Activated CD8-positive, alpha-beta T cell treated with anti-CD3 and anti-CD28 coated beads, Interleukin-2, amount 10 ng/mL, durations not matched to agents 7 days and 5 days (primary cell): ENCODE measurements around the gene ATP6V1G1. TPM values are rescaled to one million over a fixed set of nuclear protein-coding genes. Genes with fewer than 3 reads are reported as not detected.

Experiments used
- ATAC-seq: fragments of 150-1000 bp; cut with Tn5 transposase; one replicate; pipeline ENCODE4 v1.10.0; 2021; ENCODE audit warnings: moderate library complexity
- CTCF ChIA-PET: fragments of 350-600 bp; sonication (Branson Sonifier 250); formaldehyde crosslinking; loops from one replicate; lab custom pipeline; 2021; ENCODE audit warnings: antibody characterized with exemption; lab: Charles Lee
- POLR2A ChIA-PET: fragments of 350-600 bp; sonication (Branson Sonifier 250); formaldehyde crosslinking; loops from one replicate; lab custom pipeline; 2021; ENCODE audit warnings: antibody characterized with exemption; lab: Charles Lee
- DNase-seq: peaks from one replicate; pipeline ENCODE4 v3.0.0-alpha.2; 2020
- H3K27ac Mint-ChIP-seq: one replicate; pipeline ENCODE4 v1.8.0; 2021; ENCODE audit warnings: mild to moderate bottlenecking, mixed read lengths
- H3K27me3 Mint-ChIP-seq: one replicate; pipeline ENCODE4 v1.8.0; 2021; ENCODE audit warnings: low read depth, mixed read lengths
- H3K36me3 Mint-ChIP-seq: one replicate; pipeline ENCODE4 v1.8.0; 2021; ENCODE audit warnings: low read depth, mixed read lengths
- H3K4me1 Mint-ChIP-seq: one replicate; pipeline ENCODE4 v1.8.0; 2021; ENCODE audit warnings: low read depth, mixed read lengths
- H3K4me3 Mint-ChIP-seq: one replicate; pipeline ENCODE4 v1.8.0; 2021; ENCODE audit warnings: mild to moderate bottlenecking, mixed read lengths
- H3K9me3 Mint-ChIP-seq: one replicate; pipeline ENCODE4 v1.8.0; 2022; ENCODE audit warnings: mixed read lengths; ENCODE audit not compliant: insufficient read depth
- total RNA-seq, 2 experiments: library from RNA; stranded (reverse); gene quantifications; one replicate each; pipeline ENCODE4 v1.2.3, GENCODE V29; 2021

The ATP6V1G1 gene
- total RNA-seq, 2 experiments from 2014 or later, result 79.2 to 82.0 TPM

DNA sequence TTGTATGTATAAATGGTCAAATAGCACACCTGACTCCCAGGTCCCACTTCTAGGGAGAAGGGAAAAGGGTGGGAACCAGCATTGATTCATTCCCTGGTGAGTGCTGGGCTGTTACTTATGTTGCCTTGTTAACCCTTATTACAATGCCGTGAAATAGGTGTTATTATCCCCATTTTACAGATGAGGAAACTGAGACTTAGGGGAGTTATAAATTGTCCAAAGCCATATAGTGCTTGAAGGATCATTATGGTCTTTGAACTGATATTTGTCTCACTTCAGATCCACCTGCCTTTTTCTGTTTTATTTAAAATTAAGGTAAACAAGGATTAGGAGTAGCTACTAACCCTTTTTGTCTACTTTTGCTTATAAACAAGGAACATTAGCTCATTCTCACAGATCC lies 40.0 kb downstream of the ATP6V1G1 start:
- Mint-ChIP-seq H3K4me1 (no peaks in the 10 kb centered on the region), H3K4me3 (no peak overlapping the region), H3K27me3 (no peaks in the 10 kb centered on the region), H3K27ac (no peak overlapping the region), H3K36me3 (peaks cover 53% of the 10 kb centered on the region), H3K9me3 (no peaks in the 10 kb centered on the region)
- POLR2A ChIA-PET, result no interaction called here
- ATAC-seq (no peak), DNase-seq (no peak)
- CTCF ChIA-PET, result interaction anchor here (0.7 to 3.3 kb wide), 2 partner anchors 26 to 222 kb away, joined by 3 to 15 read pairs; no protein-coding TSS in a partner anchor

DNA sequence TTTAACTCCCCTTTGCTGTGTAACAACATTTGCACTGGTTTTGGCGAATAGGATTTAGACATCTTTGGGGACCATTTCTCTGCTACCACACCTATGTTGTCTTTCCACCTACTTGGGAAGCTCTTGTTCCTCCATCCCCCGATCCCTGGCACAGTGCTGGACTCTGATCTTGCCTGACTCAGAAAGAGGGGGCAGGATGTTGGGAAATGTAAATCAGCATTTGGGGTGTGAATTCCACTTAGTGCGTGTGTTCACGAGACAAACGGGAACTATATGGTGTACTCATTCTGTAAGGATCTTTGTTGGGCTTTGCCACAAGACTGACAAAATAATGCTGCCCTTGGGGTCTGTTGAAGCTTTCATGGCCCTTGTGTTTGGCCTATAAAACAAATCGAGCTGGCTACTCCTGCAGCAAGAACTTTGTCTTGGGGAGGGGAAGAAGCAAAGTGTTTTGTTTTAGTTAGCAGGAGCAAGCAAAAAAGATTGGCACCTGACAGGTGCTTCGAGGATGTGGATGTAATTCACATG lies 42.1 kb downstream of the ATP6V1G1 start:
- POLR2A ChIA-PET, result no interaction called here
- Mint-ChIP-seq H3K9me3 (no peaks in the 10 kb centered on the region), H3K27ac (peak overlapping the region; percentile 43), H3K4me1 (no peaks in the 10 kb centered on the region), H3K27me3 (no peaks in the 10 kb centered on the region), H3K36me3 (peaks cover 55% of the 10 kb centered on the region), H3K4me3 (no peak overlapping the region)
- no peak for ATAC-seq
- no peak for DNase-seq
- CTCF ChIA-PET, result interaction anchor here (0.6 to 3.3 kb wide), 4 partner anchors 24 to 224 kb away, joined by 3 to 15 read pairs (median 4); no protein-coding TSS in a partner anchor

DNA sequence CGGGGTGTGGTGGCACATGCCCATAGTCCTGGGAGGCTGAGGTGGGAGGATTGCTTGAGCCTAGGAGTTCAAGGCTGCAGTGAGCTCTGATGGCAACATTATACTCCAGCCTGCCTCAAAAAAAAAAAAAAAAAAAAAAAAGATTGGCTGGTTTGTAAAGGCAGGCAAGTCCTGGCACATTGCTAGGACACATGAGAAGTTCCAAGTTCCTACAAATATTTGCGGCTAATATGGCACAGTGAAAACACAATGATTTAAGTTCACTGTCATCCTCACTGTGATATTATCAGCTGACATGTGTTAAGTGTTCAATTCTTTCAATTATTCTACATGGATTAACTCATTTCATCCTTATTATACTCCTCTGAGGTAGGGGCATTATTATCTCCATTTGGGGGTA lies 43.6 kb downstream of the ATP6V1G1 start:
- DNase-seq (no peak), ATAC-seq (no peak)
- no peaks in the 10 kb centered on the region for H3K27me3 Mint-ChIP-seq
- no peak overlapping the region for H3K4me3 Mint-ChIP-seq
- POLR2A ChIA-PET, result no interaction called here
- no peak overlapping the region for H3K27ac Mint-ChIP-seq
- H3K4me1 Mint-ChIP-seq, result no peaks in the 10 kb centered on the region
- CTCF ChIA-PET, result no interaction called here
- H3K9me3 Mint-ChIP-seq, result no peaks in the 10 kb centered on the region
- peaks cover 57% of the 10 kb centered on the region for H3K36me3 Mint-ChIP-seq

DNA sequence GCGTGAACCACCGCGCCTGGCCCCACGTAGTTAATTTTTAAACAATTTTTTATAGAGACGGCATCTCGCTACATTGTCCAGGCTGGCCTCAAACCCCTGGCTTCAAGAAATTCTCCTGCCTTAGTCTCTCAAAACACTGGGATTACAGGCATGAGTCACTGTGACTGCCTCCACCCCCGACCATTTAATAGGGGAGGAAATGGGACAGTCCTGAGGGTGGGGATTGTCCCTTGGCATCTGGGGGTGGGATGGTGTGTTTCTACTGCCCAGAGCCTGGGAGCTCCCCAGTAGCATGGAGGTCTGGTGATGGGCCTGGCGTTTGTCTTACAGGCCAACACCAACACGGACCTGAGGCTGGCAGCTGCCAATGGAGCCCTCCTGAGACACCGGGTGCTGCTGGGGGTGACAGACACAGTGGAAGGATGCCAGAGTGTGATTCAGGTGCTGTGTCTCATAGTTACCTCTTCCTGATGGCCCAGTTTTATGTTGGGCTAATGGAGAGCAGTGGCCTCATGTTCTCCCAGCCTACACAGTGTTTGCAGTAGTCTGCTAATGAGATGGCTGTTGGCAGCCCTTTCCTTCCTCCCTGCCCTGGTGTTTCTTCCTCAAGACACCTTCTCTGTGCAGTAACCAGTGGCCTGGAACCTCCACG lies 46.0 kb downstream of the ATP6V1G1 start:
- no peaks in the 10 kb centered on the region for H3K27me3 Mint-ChIP-seq
- ATAC-seq, result no peak
- ChIA-PET CTCF (no interaction called here), POLR2A (interaction anchor here (0.7 kb wide), 1 partner anchor 10 kb away, joined by 3 read pairs; no protein-coding TSS in a partner anchor)
- H3K36me3 Mint-ChIP-seq, result peaks cover 54% of the 10 kb centered on the region
- no peaks in the 10 kb centered on the region for H3K9me3 Mint-ChIP-seq
- H3K27ac Mint-ChIP-seq, result no peak overlapping the region
- H3K4me1 Mint-ChIP-seq, result no peaks in the 10 kb centered on the region
- no peak overlapping the region for H3K4me3 Mint-ChIP-seq
- no peak for DNase-seq

DNA sequence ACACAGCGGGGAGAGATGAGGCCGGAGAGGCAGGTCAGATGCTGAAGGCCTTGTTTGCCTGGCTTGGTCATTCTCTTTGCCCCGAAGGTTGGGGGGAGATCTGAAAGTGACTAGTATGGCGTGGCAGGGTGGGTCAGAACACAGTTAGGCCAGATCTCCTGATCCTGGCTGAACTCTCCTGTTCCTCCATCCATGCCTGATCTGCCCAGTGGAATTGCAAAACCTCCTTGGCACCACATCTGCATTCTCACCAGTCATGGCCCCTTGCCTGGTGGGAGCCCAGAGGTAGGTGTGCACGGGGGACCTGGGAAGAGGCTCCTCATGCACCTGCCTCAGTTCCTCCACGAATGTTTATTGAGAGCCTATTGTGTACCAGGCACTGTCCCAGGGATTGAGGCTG lies 46.8 kb downstream of the ATP6V1G1 start:
- Mint-ChIP-seq H3K4me3 (no peak overlapping the region), H3K9me3 (no peaks in the 10 kb centered on the region), H3K27me3 (no peaks in the 10 kb centered on the region), H3K27ac (no peak overlapping the region), H3K36me3 (peaks cover 55% of the 10 kb centered on the region), H3K4me1 (no peaks in the 10 kb centered on the region)
- POLR2A ChIA-PET, result no interaction called here
- CTCF ChIA-PET, result no interaction called here
- no peak for DNase-seq
- no peak for ATAC-seq

DNA sequence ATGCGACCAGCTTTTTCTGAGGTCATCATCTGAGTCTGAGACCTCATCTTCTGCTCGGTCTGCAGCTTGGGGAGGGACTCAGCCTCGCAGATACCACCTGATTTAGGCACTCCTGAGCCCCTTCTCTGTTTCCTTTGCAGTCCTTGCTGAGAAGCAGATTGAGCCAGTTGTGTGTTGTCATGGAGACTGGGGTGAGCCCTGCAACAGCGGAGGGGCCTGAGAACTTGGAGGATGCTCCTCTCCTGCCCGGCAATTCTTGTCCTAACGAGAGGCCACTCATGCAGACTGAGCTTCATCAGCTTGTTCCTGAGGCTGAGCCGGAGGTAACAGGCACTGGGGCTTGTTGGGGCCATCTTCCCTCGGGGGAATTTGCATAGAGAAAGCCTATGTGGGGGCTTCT lies 50.8 kb downstream of the ATP6V1G1 start:
- H3K36me3 Mint-ChIP-seq, result peaks cover 59% of the 10 kb centered on the region

DNA sequence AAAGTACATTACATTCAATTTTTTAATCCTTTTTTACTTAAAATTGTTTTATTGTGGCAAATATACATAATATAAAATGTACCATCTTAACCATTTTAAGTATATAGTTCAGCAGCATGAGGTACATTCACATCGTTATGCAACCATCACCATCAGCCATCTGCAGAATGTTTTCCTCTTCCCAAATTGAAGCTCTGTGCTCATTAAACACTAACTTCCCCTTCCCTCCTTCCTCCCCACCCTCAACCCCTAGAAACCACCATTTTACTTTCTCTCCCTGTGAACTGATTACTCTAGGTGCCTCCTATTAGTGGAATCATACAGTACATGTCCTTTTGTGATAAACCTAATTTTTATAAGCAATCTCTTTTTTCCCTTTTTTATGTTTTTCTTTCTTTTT lies 54.4 kb downstream of the ATP6V1G1 start:
- no peak for DNase-seq
- ChIA-PET CTCF (interaction anchor here (2.4 to 4.9 kb wide), 2 partner anchors 11 to 50 kb away, joined by 10 to 33 read pairs; no protein-coding TSS in a partner anchor), POLR2A (no interaction called here)
- H3K27ac Mint-ChIP-seq, result no peak overlapping the region
- peaks cover 4% of the 10 kb centered on the region for H3K4me1 Mint-ChIP-seq
- H3K27me3 Mint-ChIP-seq, result no peaks in the 10 kb centered on the region
- no peaks in the 10 kb centered on the region for H3K9me3 Mint-ChIP-seq
- no peak overlapping the region for H3K4me3 Mint-ChIP-seq
- no peak for ATAC-seq
- H3K36me3 Mint-ChIP-seq, result peaks cover 71% of the 10 kb centered on the region

More for the DNA sequence above, 50.8 kb downstream of the ATP6V1G1 start:
- H3K4me3 Mint-ChIP-seq, result no peak overlapping the region
- no peak overlapping the region for H3K27ac Mint-ChIP-seq
- ChIA-PET CTCF (interaction anchor here (1.0 to 4.9 kb wide), 4 partner anchors 10 to 233 kb away, joined by 3 to 33 read pairs (median 4); no protein-coding TSS in a partner anchor), POLR2A (no interaction called here)
- ATAC-seq, result no peak
- peaks cover 4% of the 10 kb centered on the region for H3K4me1 Mint-ChIP-seq
- H3K9me3 Mint-ChIP-seq, result no peaks in the 10 kb centered on the region
- DNase-seq, result no peak
- no peaks in the 10 kb centered on the region for H3K27me3 Mint-ChIP-seq

DNA sequence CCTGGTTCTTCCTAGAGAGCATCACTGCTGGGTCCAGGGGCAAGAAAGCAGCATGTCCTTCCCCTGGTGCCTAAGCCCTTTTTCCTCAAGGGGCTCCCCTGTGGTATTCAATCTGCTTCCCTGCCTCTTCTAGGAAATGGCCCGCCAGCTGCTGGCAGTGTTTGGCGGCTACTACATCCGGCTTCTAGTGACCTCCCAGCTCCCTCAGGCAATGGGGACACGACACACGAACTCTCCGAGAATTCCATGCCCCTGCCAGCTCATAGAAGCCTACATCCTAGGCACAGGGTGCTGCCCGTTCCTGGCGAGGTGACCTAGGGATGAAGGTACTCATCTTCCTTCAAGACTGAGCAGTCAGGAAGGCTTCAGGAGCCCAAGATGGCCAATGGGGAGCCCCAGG lies 55.4 kb downstream of the ATP6V1G1 start:
- H3K27ac Mint-ChIP-seq, result no peak overlapping the region
- no peak for DNase-seq
- no peaks in the 10 kb centered on the region for H3K27me3 Mint-ChIP-seq
- CTCF ChIA-PET, result interaction anchor here (2.6 to 4.1 kb wide), 2 partner anchors 10 to 237 kb away, joined by 19 to 21 read pairs; no protein-coding TSS in a partner anchor
- H3K9me3 Mint-ChIP-seq, result no peaks in the 10 kb centered on the region
- H3K36me3 Mint-ChIP-seq, result peaks cover 72% of the 10 kb centered on the region
- no peak overlapping the region for H3K4me3 Mint-ChIP-seq
- H3K4me1 Mint-ChIP-seq, result peaks cover 4% of the 10 kb centered on the region
- POLR2A ChIA-PET, result interaction anchor here (1.7 kb wide), 1 partner anchor 9 kb away, joined by 3 read pairs; no protein-coding TSS in a partner anchor
- no peak for ATAC-seq

DNA sequence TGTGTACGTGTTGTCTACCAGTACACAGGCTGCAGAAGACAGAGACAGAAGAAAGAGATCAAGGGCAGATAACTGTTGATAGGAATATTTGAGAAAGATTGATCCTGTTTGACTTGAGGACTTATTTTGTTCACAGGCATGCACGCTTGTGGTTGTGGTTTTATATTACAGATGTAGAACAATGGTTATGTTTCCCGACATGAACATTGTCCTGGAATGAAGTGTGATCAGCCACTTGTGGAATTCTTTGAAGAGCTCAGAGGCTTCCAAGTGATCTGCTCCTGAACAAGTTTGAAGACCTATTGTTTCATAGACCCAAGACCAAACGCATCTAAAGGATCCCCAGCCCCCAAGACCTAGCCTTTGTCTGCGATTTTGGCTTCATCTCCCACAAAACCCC lies 56.3 kb downstream of the ATP6V1G1 start:
- H3K4me1 Mint-ChIP-seq, result peaks cover 4% of the 10 kb centered on the region
- no peak overlapping the region for H3K4me3 Mint-ChIP-seq
- H3K27me3 Mint-ChIP-seq, result no peaks in the 10 kb centered on the region
- ChIA-PET POLR2A (interaction anchor here (1.7 kb wide), 1 partner anchor 10 kb away, joined by 3 read pairs; no protein-coding TSS in a partner anchor), CTCF (interaction anchor here (1.0 to 4.1 kb wide), 4 partner anchors 9 to 238 kb away, joined by 4 to 21 read pairs (median 12); no protein-coding TSS in a partner anchor)
- H3K27ac Mint-ChIP-seq, result no peak overlapping the region
- DNase-seq (no peak), ATAC-seq (no peak)
- peaks cover 69% of the 10 kb centered on the region for H3K36me3 Mint-ChIP-seq
- no peaks in the 10 kb centered on the region for H3K9me3 Mint-ChIP-seq

Other genes starting within 250 kb of the ATP6V1G1 start
- 100 to 1,000 TPM; 413 to 430 TPM for gene AKNA, start 199.8 kb upstream of the ATP6V1G1 start, total RNA-seq
- 1 to 10 TPM; 2.6 to 4.1 TPM for gene WHRN, start 82.3 kb upstream of the ATP6V1G1 start, total RNA-seq
- gene TMEM268, start 23.5 kb downstream of the ATP6V1G1 start, total RNA-seq, result 10 to 100 TPM; 21.3 to 23.3 TPM
- not detected for gene TEX53, start 70.0 kb downstream of the ATP6V1G1 start, total RNA-seq
- gene TEX48, start 94.4 kb downstream of the ATP6V1G1 start, total RNA-seq, result 1 to 10 TPM in 1 of 2 experiments, under 1 TPM in 1; 0.61 to 1.7 TPM
- gene TNFSF15, start 218.3 kb downstream of the ATP6V1G1 start, total RNA-seq, result 1 to 10 TPM; 1.1 TPM